HFFc6 (cell line): Measurements from ENCODE around the gene NIBAN1. TPM values are rescaled to one million over a fixed set of nuclear protein-coding genes. Genes with fewer than 3 reads are reported as not detected.
A peak's percentile ranks its signal among the peaks of the same experiment; 100 is the strongest.

ENCODE experiments used
- DNase-seq: peaks from one replicate; pipeline ENCODE4 v3.0.0-alpha.2; 2018
- H3K27ac Mint-ChIP-seq: 2 replicates; pipeline ENCODE4 v1.8.0; 2020; ENCODE audit warnings: mild to moderate bottlenecking, mixed read lengths
- H3K27me3 Mint-ChIP-seq: 2 replicates; pipeline ENCODE4 v1.8.0; 2021; ENCODE audit warnings: mild to moderate bottlenecking, moderate library complexity, mixed read lengths; ENCODE audit not compliant: insufficient read depth
- H3K36me3 Mint-ChIP-seq: 2 replicates; pipeline ENCODE4 v1.8.0; 2021; ENCODE audit warnings: low read depth, mixed read lengths
- H3K4me1 Mint-ChIP-seq: 2 replicates; pipeline ENCODE4 v1.8.0; 2020; ENCODE audit warnings: low read depth, mixed read lengths
- H3K4me3 Mint-ChIP-seq: 2 replicates; pipeline ENCODE4 v1.8.0; 2020; ENCODE audit warnings: mild to moderate bottlenecking, moderate library complexity, mixed read lengths
- H3K9me3 Mint-ChIP-seq: 2 replicates; pipeline ENCODE4 v1.8.0; 2020; ENCODE audit warnings: mild to moderate bottlenecking, mixed read lengths
- total RNA-seq, 6 experiments: library from RNA; stranded (reverse); fragmentation: NEBNext Ultra II Directional; extraction: Animal tissue kit (Norgen Biotek cat#: 25700); gene quantifications; 2 replicates in 1 of 6; 3 replicates in 5 of 6; pipeline ENCODE4 v1.2.3, GENCODE V29; 2021
- TF ChIP-seq, protein P1 (sequence below): fragments of 200-600 bp; sonication (generic); IDR thresholded peaks from 2 replicates; pipeline ENCODE4 v1.5.0; 2021; ENCODE audit warnings: antibody characterized with exemption, mild to moderate bottlenecking

Gene NIBAN1
- total RNA-seq, 6 experiments from 2014 or later, result 13.2 to 29.8 (median 27.6) TPM

DNA sequence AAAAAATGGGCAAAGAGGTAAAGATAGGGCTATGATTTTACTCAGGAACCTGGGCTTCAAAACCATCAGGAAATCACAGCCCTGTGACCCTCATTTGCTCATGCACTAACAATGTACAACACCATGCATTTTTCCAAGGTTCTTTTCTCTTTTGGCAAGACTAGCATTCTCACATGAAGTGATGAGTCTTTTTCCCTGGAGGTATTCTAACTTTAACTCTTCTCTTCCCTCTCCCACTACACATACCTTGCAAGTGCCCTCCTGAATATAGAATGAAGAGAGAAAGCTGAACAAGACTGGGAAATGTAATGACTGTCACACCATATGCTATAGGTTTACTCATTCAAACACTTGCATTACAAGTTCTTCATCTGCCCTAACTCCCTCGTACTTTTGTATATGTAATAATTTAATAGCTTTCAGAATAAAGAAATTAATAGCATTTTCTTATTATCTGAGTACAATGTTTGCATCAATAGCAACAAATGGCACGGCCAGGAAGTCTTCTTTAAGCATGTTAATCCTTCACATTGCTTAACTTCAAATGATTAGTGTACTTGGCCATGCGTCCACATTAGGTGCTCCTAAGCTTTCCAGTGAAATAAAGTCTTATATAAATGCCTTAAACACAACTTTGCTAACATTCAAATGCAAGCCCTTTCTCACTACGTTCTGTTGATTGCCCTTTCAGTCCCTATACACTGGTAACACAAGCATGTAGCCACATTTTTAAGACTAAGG lies 1.8 kb downstream of the NIBAN1 start:
- H3K9me3 Mint-ChIP-seq, result no peaks in the 10 kb centered on the region
- TF ChIP-seq, protein P1, sequence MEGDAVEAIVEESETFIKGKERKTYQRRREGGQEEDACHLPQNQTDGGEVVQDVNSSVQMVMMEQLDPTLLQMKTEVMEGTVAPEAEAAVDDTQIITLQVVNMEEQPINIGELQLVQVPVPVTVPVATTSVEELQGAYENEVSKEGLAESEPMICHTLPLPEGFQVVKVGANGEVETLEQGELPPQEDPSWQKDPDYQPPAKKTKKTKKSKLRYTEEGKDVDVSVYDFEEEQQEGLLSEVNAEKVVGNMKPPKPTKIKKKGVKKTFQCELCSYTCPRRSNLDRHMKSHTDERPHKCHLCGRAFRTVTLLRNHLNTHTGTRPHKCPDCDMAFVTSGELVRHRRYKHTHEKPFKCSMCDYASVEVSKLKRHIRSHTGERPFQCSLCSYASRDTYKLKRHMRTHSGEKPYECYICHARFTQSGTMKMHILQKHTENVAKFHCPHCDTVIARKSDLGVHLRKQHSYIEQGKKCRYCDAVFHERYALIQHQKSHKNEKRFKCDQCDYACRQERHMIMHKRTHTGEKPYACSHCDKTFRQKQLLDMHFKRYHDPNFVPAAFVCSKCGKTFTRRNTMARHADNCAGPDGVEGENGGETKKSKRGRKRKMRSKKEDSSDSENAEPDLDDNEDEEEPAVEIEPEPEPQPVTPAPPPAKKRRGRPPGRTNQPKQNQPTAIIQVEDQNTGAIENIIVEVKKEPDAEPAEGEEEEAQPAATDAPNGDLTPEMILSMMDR, result no peak
- H3K4me1 Mint-ChIP-seq, result peaks cover 47% of the 10 kb centered on the region
- peak; percentile 48 for DNase-seq
- no peaks in the 10 kb centered on the region for H3K36me3 Mint-ChIP-seq
- no peaks in the 10 kb centered on the region; the same call in 1 of the 2 replicates for H3K27me3 Mint-ChIP-seq
- peak overlapping the region; percentile 99 for H3K4me3 Mint-ChIP-seq
- peak overlapping the region; percentile 96 for H3K27ac Mint-ChIP-seq

DNA sequence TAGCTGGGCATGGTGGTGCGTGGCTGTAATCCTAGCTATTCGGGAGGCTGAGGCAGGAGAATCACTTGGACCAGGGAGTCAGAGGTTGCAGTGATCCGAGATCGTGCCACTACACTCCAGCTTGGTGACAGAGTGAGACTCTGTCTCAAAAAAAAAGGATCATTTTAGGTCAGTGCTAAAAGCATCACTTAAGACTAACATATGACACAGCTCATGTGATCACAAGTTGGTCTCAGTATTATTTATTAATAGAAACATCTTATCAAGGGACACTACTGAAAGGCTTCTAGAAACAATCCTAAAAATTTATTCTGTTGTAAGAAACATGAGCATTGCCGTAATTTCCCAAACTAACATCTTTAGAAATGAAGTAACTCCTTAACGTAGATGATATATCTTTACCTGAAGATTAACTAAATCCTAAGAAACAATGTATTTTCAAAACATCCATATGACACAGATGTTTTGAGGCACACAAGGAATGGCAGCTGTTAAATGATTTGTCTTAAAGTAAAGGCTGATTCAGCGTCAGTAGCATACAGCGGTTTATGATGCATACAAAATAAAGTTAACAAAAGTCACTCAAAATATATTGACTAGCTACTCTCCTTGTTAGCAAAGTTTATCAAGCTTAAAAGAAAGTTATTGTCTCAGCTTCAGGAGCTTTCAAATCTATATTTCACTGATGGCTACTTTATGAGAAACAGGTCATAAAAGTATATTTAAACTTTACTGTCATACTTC lies 2.6 kb downstream of the NIBAN1 start:
- peaks cover 55% of the 10 kb centered on the region for H3K4me1 Mint-ChIP-seq
- no peaks in the 10 kb centered on the region for H3K9me3 Mint-ChIP-seq
- TF ChIP-seq, protein P1, result no peak
- H3K27ac Mint-ChIP-seq, result peak overlapping the region; percentile 88
- DNase-seq, result no peak
- no peaks in the 10 kb centered on the region for H3K36me3 Mint-ChIP-seq
- H3K27me3 Mint-ChIP-seq, result no peaks in the 10 kb centered on the region; the same call in 1 of the 2 replicates
- H3K4me3 Mint-ChIP-seq, result peak overlapping the region; percentile 99

DNA sequence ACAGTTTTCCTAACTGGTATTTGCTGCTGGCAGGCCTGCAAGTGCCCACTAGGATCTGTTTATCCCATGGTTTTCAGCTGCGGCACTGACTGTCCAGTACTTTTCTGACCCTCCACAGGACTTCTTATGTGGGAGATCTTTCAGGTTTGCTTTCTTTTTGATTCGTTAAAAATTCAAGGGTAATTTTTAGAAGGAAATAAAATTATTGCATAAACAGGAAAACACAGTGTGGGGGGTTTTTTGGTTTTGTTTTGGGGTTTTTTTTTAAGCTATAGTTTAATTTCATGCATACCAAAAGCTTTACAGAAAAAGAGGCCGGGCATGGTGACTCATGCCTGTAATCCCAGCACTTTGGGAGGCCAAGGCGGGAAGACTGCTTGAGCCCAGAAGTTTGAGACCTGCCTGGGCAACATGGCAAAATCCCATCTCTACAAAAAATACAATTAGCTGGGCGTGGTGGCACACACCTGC lies 3.6 kb downstream of the NIBAN1 start:
- TF ChIP-seq, protein P1, result no peak
- H3K27me3 Mint-ChIP-seq, result no peaks in the 10 kb centered on the region; the same call in 1 of the 2 replicates
- H3K4me3 Mint-ChIP-seq, result peak overlapping the region; percentile 84
- peak overlapping the region; percentile 88 for H3K27ac Mint-ChIP-seq
- H3K36me3 Mint-ChIP-seq, result no peaks in the 10 kb centered on the region
- H3K9me3 Mint-ChIP-seq, result no peaks in the 10 kb centered on the region
- DNase-seq, result peak; percentile 43
- H3K4me1 Mint-ChIP-seq, result peaks cover 65% of the 10 kb centered on the region

DNA sequence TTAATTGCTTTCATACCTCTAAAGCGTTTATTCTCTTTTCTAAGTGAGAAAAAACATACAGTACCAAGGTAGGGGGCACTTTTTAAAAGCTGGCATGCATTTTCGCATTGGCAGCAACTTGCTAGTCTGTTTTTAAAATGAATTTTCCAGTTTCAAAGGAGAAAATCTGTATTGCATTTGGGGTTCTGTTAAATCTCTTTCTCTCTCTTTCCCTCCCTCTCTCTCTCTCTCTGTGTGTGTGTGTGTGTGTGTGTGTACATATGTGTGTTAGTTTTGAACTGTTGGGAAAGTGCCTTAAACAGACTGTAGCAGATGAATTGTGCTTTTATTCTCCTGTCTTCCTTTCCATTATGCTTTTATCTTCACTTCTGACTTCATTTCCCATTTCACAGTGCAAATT lies 7.3 kb downstream of the NIBAN1 start:
- no peak overlapping the region for H3K27ac Mint-ChIP-seq
- no peaks in the 10 kb centered on the region for H3K36me3 Mint-ChIP-seq
- no peak overlapping the region for H3K4me3 Mint-ChIP-seq
- no peak for DNase-seq
- H3K4me1 Mint-ChIP-seq, result peaks cover 64% of the 10 kb centered on the region
- no peaks in the 10 kb centered on the region for H3K9me3 Mint-ChIP-seq
- TF ChIP-seq, protein P1, result no peak
- H3K27me3 Mint-ChIP-seq, result no peaks in the 10 kb centered on the region

DNA sequence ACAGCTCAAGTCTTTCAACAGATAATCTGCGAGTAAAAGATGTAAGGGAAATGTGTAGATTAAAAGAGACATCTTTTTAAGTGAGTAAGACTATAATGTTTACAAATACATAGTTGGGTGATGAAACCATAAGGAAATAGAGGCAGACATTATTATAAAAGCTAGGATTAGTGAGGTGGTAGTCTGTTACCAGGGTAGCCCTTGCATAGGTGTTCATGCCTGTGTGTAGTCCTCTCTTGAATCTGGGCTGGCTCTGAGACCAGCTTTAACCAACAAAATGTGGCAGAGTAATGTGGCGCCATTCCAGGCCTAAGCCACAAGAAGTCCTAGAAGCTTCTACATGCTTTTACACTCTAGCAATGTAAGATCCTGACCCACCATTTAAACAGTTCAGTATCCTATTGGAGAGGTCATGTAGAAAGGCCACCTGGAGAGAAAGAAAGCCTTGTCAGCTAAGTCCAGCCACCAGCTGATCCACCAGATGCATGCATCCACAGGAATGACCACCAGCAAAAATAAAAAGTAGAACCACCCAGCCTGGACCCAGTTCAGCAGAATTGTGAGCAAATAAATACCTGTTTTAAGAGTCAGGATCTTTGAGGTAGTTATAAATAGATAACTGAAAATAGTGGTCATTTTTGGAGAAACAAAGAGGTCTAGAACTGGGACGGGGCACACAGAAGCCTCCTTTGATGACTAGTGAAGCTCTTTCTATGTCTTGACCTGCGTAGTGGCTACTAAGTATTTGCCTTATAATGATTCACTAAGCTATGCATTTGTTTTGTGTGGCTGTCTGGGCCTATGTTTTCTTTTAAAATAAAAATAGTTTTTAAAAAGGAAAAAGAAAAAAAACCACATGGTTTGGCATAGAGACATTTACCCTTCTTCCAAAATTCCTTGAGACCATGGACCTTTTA lies 8.1 kb downstream of the NIBAN1 start:
- H3K9me3 Mint-ChIP-seq, result no peaks in the 10 kb centered on the region
- H3K36me3 Mint-ChIP-seq, result peaks cover 3% of the 10 kb centered on the region; the same call in 1 of the 2 replicates
- H3K27ac Mint-ChIP-seq, result peak overlapping the region; percentile 71
- H3K4me1 Mint-ChIP-seq, result peaks cover 57% of the 10 kb centered on the region
- peak; percentile 11 for DNase-seq
- H3K4me3 Mint-ChIP-seq, result peak overlapping the region; percentile 43
- H3K27me3 Mint-ChIP-seq, result no peaks in the 10 kb centered on the region
- TF ChIP-seq, protein P1, result no peak
